ENCODE measurements around the gene C1GALT1. TPM values are rescaled to one million over a fixed set of nuclear protein-coding genes. Genes with fewer than 3 reads are reported as not detected.

The C1GALT1 gene
- polyA plus RNA-seq, 1 donor (not counting 4 experiments of a cell fraction or from before 2014, with no cell fraction given), result 44.3 TPM

- Histone ChIP-seq H2AFZ (ENCODE audit: control insufficient read depth, low read length) (no peak overlapping the region), H3K9me3 (ENCODE audit: control insufficient read depth, low read depth, low read length) (no peaks in the 10 kb centered on the region), H3K27me3 (ENCODE audit: control insufficient read depth, extremely low read depth, insufficient read depth, low read length) (no peaks in the 10 kb centered on the region), H3K4me2 (ENCODE audit: control insufficient read depth, extremely low read depth, insufficient read depth, low read depth, low read length) (no peak overlapping the region), H3K79me2 (ENCODE audit: control insufficient read depth, insufficient read depth, low read length) (peaks cover 96% of the 10 kb centered on the region), H3K36me3 (ENCODE audit: control insufficient read depth in 2 of 2, extremely low read depth in 1 of 2, insufficient read depth in 2 of 2, low read length in 2 of 2) (peaks cover 2 to 9% of the 10 kb centered on the region in 2 experiments), H3K9ac (ENCODE audit: control insufficient read depth, extremely low read depth, insufficient read depth, low read length) (no peak overlapping the region), H4K20me1 (ENCODE audit: control insufficient read depth, extremely low read depth, insufficient read depth, low read length) (no peaks in the 10 kb centered on the region), H3K9me1 (ENCODE audit: control insufficient read depth, extremely low read depth, insufficient read depth, low read length) (no peaks in the 10 kb centered on the region), H3K27ac (ENCODE audit: control insufficient read depth, insufficient read depth, low read length) (no peak overlapping the region), H3K4me3 (ENCODE audit: control insufficient read depth in 2 of 3, extremely low read depth in 1 of 3, insufficient read depth in 2 of 3, low read depth in 1 of 3, low read length in 3 of 3) (no peak overlapping the region), H3K4me1 (ENCODE audit: control insufficient read depth, extremely low read depth, insufficient read depth, low read length) (peaks cover 11% of the 10 kb centered on the region)
- dilution Hi-C loops (cut with MboI; ENCODE audit: extremely low pct_ligation_motif_present, low sequenced_read_pairs), result no loop called here
- TF ChIP-seq CTCF (optimal IDR thresholded peaks at IDR 0.05 in 1 of 3, IDR thresholded peaks at IDR 0.05 in 1 of 3, conservative IDR thresholded peaks at IDR 0.05 in 1 of 3; ENCODE audit: extremely low read depth in 1 of 3, insufficient read depth in 2 of 3, low read length in 3 of 3) (no peak), EZH2 (IDR thresholded peaks at IDR 0.05; ENCODE audit: low read length) (no peak)
- FAIRE-seq (no peak), DNase-seq (ENCODE audit: low read depth, low spot score) (no peak)
These were observed 5.7 kb downstream of the C1GALT1 start for GRCh38 chr7:7188091-7188490.

GRCh38 chr7:7188742-7189141 lies 6.4 kb downstream of the C1GALT1 start:
- Histone ChIP-seq H3K36me3 (ENCODE audit: control insufficient read depth in 2 of 2, extremely low read depth in 1 of 2, insufficient read depth in 2 of 2, low read length in 2 of 2) (peaks cover 2 to 9% of the 10 kb centered on the region in 2 experiments), H4K20me1 (ENCODE audit: control insufficient read depth, extremely low read depth, insufficient read depth, low read length) (no peaks in the 10 kb centered on the region), H2AFZ (ENCODE audit: control insufficient read depth, low read length) (no peak overlapping the region), H3K9me1 (ENCODE audit: control insufficient read depth, extremely low read depth, insufficient read depth, low read length) (no peaks in the 10 kb centered on the region), H3K9ac (ENCODE audit: control insufficient read depth, extremely low read depth, insufficient read depth, low read length) (no peak overlapping the region), H3K4me3 (ENCODE audit: control insufficient read depth in 2 of 3, extremely low read depth in 1 of 3, insufficient read depth in 2 of 3, low read depth in 1 of 3, low read length in 3 of 3) (no peak overlapping the region), H3K4me2 (ENCODE audit: control insufficient read depth, extremely low read depth, insufficient read depth, low read depth, low read length) (no peak overlapping the region), H3K79me2 (ENCODE audit: control insufficient read depth, insufficient read depth, low read length) (peaks cover 96% of the 10 kb centered on the region), H3K27me3 (ENCODE audit: control insufficient read depth, extremely low read depth, insufficient read depth, low read length) (no peaks in the 10 kb centered on the region), H3K27ac (ENCODE audit: control insufficient read depth, insufficient read depth, low read length) (no peak overlapping the region), H3K9me3 (ENCODE audit: control insufficient read depth, low read depth, low read length) (no peaks in the 10 kb centered on the region), H3K4me1 (ENCODE audit: control insufficient read depth, extremely low read depth, insufficient read depth, low read length) (peaks cover 11% of the 10 kb centered on the region)
- dilution Hi-C loops (cut with MboI; ENCODE audit: extremely low pct_ligation_motif_present, low sequenced_read_pairs), result no loop called here
- FAIRE-seq (no peak), DNase-seq (ENCODE audit: low read depth, low spot score) (no peak)
- TF ChIP-seq EZH2 (IDR thresholded peaks at IDR 0.05; ENCODE audit: low read length), result no peak
- TF ChIP-seq CTCF (optimal IDR thresholded peaks at IDR 0.05 in 1 of 3, IDR thresholded peaks at IDR 0.05 in 1 of 3, conservative IDR thresholded peaks at IDR 0.05 in 1 of 3; ENCODE audit: extremely low read depth in 1 of 3, insufficient read depth in 2 of 3, low read length in 3 of 3), result no peak

Data from keratinocyte (primary cell).